GM21576 (cell line): ENCODE data around the gene ZCCHC9.
"Not testable (repeated sequence)": the region's sequence is repeated elsewhere in the genome, so short reads cannot be mapped to it uniquely, and the experiment has no call there.

Experiments
- ATAC-seq: cut with Tn5 transposase; IDR thresholded peaks from one replicate; pipeline ENCODE4 v1.9.1; 2021; ENCODE audit warnings: mild to moderate bottlenecking, moderate library complexity; ENCODE audit not compliant: unreplicated experiment

The ZCCHC9 gene

GRCh38 chr5:81303563-81303962, 2.2 kb downstream of the ZCCHC9 start:
- no peak for ATAC-seq

GRCh38 chr5:81305785-81306184, 4.4 kb downstream of the ZCCHC9 start:
- no peak for ATAC-seq

- ATAC-seq, result no peak
These were observed 7.4 kb downstream of the ZCCHC9 start for GRCh38 chr5:81308836-81309235.

- ATAC-seq, result no peak
These were observed 9.1 kb downstream of the ZCCHC9 start for GRCh38 chr5:81310402-81311063.

- ATAC-seq, result no peak
These were observed 11.9 kb downstream of the ZCCHC9 start for GRCh38 chr5:81313278-81313677.

- no peak for ATAC-seq
These were observed 12.3 kb downstream of the ZCCHC9 start for GRCh38 chr5:81313686-81314085.

GRCh38 chr5:81314581-81314980, 13.2 kb downstream of the ZCCHC9 start:
- no peak for ATAC-seq

- no peak for ATAC-seq
These were observed 13.9 kb downstream of the ZCCHC9 start for GRCh38 chr5:81315336-81315735.

- ATAC-seq, result no peak
These were observed 14.4 kb downstream of the ZCCHC9 start for GRCh38 chr5:81315830-81316229.

- no peak for ATAC-seq
These were observed 15.2 kb downstream of the ZCCHC9 start for GRCh38 chr5:81316571-81316970.

- ATAC-seq, result no peak
These were observed 16.1 kb downstream of the ZCCHC9 start for GRCh38 chr5:81317536-81317935.

GRCh38 chr5:81326554-81326953, 25.2 kb downstream of the ZCCHC9 start:
- no peak for ATAC-seq

GRCh38 chr5:81334304-81335061, 33.1 kb downstream of the ZCCHC9 start:
- no peak for ATAC-seq

GRCh38 chr5:81335946-81336345, 34.6 kb downstream of the ZCCHC9 start:
- no peak for ATAC-seq

- no peak for ATAC-seq
These were observed 35.2 kb downstream of the ZCCHC9 start for GRCh38 chr5:81336556-81336955.

GRCh38 chr5:81337803-81338202, 36.4 kb downstream of the ZCCHC9 start:
- no peak for ATAC-seq

- not testable (repeated sequence) for ATAC-seq
These were observed 36.8 kb downstream of the ZCCHC9 start for GRCh38 chr5:81338213-81338612.

- no peak for ATAC-seq
These were observed 43.3 kb downstream of the ZCCHC9 start for GRCh38 chr5:81344736-81345135.

- ATAC-seq, result no peak
These were observed 44.1 kb downstream of the ZCCHC9 start for GRCh38 chr5:81345411-81346003.

GRCh38 chr5:81349161-81349560, 47.8 kb downstream of the ZCCHC9 start:
- no peak for ATAC-seq

GRCh38 chr5:81350507-81350906, 49.1 kb downstream of the ZCCHC9 start:
- ATAC-seq, result no peak

GRCh38 chr5:81353189-81353588, 51.8 kb downstream of the ZCCHC9 start:
- ATAC-seq, result no peak
